Islet precursor cell (in vitro differentiated cells): ENCODE measurements around the gene SSBP2.

Source experiments
- DNase-seq: peaks from one replicate; pipeline ENCODE4 v3.0.0-alpha.2; 2018

The SSBP2 gene

GRCh38 chr5:81766611-81767010 is 15.7 kb upstream of the SSBP2 start:
- no peak for DNase-seq

- no peak for DNase-seq
Observed at GRCh38 chr5:81763294-81763928, 12.5 kb upstream of the SSBP2 start.

- DNase-seq, result no peak
Observed at GRCh38 chr5:81762853-81763252, 12.0 kb upstream of the SSBP2 start.

GRCh38 chr5:81762401-81762800 is 11.5 kb upstream of the SSBP2 start:
- no peak for DNase-seq

GRCh38 chr5:81761970-81762369 is 11.1 kb upstream of the SSBP2 start:
- DNase-seq, result no peak

GRCh38 chr5:81761270-81761669 is 10.4 kb upstream of the SSBP2 start:
- no peak for DNase-seq

GRCh38 chr5:81760521-81760920 is 9.6 kb upstream of the SSBP2 start:
- no peak for DNase-seq

- no peak for DNase-seq
Observed at GRCh38 chr5:81759632-81760005, 8.7 kb upstream of the SSBP2 start.

GRCh38 chr5:81757404-81757803 is 6.5 kb upstream of the SSBP2 start:
- DNase-seq, result no peak

- DNase-seq, result no peak
Observed at GRCh38 chr5:81756016-81756415, 5.1 kb upstream of the SSBP2 start.

- peak; percentile 88 for DNase-seq
Observed at GRCh38 chr5:81755320-81755719, 4.4 kb upstream of the SSBP2 start.

GRCh38 chr5:81754621-81755020 is 3.7 kb upstream of the SSBP2 start:
- DNase-seq, result no peak

GRCh38 chr5:81753429-81753828 is 2.5 kb upstream of the SSBP2 start:
- DNase-seq, result no peak

GRCh38 chr5:81752644-81752963 is 1.7 kb upstream of the SSBP2 start:
- DNase-seq, result no peak

- DNase-seq, result peak; percentile 65
Observed at GRCh38 chr5:81751836-81752643, 1.1 kb upstream of the SSBP2 start.

GRCh38 chr5:81750308-81751008 is 439 bp downstream of the SSBP2 start:
- no peak for DNase-seq

- peak; percentile 67 for DNase-seq
Observed at GRCh38 chr5:81749561-81750307, 1.2 kb downstream of the SSBP2 start.

GRCh38 chr5:81749192-81749560 is 1.7 kb downstream of the SSBP2 start:
- no peak for DNase-seq

GRCh38 chr5:81748556-81748955 is 2.3 kb downstream of the SSBP2 start:
- DNase-seq, result no peak

GRCh38 chr5:81747030-81747429 is 3.9 kb downstream of the SSBP2 start:
- DNase-seq, result no peak

GRCh38 chr5:81740758-81741157 is 10.1 kb downstream of the SSBP2 start:
- no peak for DNase-seq

GRCh38 chr5:81739291-81739690 is 11.6 kb downstream of the SSBP2 start:
- DNase-seq, result no peak

GRCh38 chr5:81729276-81729675 is 21.6 kb downstream of the SSBP2 start:
- DNase-seq, result no peak

GRCh38 chr5:81728301-81728700 is 22.6 kb downstream of the SSBP2 start:
- DNase-seq, result no peak
